CD1c-positive myeloid dendritic cell (primary cell): ENCODE measurements around the gene SLC7A11.

ENCODE experiments used
- DNase-seq: peaks from one replicate; pipeline ENCODE4 v3.0.0-alpha.2; 2016; ENCODE audit errors: extremely low spot score

Gene SLC7A11

GRCh38 chr4:138164208-138164607, 77.9 kb downstream of the SLC7A11 start:
- no peak for DNase-seq

GRCh38 chr4:138163171-138163570, 79.0 kb downstream of the SLC7A11 start:
- DNase-seq: no peak

GRCh38 chr4:138162259-138162658, 79.9 kb downstream of the SLC7A11 start:
- no peak for DNase-seq

- DNase-seq: no peak
Observed at GRCh38 chr4:138161351-138161750, 80.8 kb downstream of the SLC7A11 start.

- no peak for DNase-seq
Observed at GRCh38 chr4:138158746-138159297, 83.3 kb downstream of the SLC7A11 start.

GRCh38 chr4:138140879-138141278, 101.3 kb downstream of the SLC7A11 start:
- DNase-seq: no peak

GRCh38 chr4:138138774-138139173, 103.4 kb downstream of the SLC7A11 start:
- DNase-seq: no peak

- DNase-seq: no peak
Observed at GRCh38 chr4:138135610-138136009, 106.5 kb downstream of the SLC7A11 start.

GRCh38 chr4:138118270-138118669, 123.9 kb downstream of the SLC7A11 start:
- no peak for DNase-seq

- DNase-seq: no peak
Observed at GRCh38 chr4:138115053-138115452, 127.1 kb downstream of the SLC7A11 start.

GRCh38 chr4:138114434-138114833, 127.7 kb downstream of the SLC7A11 start:
- no peak for DNase-seq
